IPS DF 4.7 (cell line): ENCODE results near the gene ABCG1.
"Not testable (repeated sequence)": the region's sequence is repeated elsewhere in the genome, so short reads cannot be mapped to it uniquely, and the experiment has no call there.

Experiments used
- DNase-seq: peaks from one replicate; pipeline ENCODE4 v3.0.0-alpha.2; 2013; ENCODE audit warnings: low spot score; ENCODE audit errors: extremely low read depth

The ABCG1 gene

DNA sequence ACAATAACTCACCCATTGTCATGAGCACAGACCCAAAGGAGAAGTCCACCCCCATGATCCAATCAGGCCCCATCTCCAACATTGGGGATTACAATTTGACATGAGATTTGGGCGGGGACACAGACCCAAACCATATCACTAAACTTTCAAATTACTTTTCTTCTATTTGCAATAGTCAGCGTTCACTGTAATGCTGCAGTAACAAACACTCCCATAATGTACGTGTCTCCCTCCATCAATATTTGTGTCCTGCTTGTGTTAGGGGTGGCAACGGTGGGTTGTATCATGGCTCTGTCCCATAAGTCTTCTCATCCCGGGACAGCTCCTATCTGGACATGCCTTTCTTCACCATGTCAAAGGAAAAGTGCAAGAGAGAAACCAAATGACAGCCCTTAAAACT is 70.0 kb downstream of the ABCG1 start:
- no peak for DNase-seq

DNA sequence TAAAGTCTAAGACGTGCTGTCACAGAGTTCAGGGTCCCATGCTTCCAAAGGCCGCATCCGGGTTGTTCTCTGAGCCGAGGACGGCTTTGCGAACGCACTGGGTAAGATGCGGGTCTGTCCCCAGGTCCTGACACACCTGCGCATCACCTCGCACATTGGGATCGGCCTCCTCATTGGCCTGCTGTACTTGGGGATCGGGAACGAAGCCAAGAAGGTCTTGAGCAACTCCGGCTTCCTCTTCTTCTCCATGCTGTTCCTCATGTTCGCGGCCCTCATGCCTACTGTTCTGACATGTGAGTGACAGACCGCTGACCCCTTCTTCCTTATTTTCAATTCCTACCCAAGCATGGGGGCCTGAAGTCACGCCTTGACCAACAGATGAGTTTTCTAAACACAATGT is 71.0 kb downstream of the ABCG1 start:
- no peak for DNase-seq

DNA sequence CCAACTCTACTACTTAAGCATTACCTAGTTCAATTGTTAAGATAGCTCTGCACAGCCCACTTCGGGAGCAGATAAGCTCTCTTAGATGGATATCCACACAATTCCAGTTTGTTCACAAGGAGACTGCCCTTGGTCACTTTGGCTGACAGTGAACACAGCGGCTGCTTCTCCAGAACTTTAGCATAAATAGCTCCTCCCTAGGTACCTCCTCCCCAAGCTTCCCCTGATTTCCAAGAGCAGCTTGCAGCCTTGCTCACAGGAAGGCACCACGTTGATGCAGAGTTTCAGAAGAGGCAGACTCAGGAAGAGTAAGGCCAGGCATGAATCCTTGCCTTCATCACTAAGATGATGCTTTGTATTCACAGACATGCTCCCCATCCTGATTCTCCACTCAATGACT is 71.6 kb downstream of the ABCG1 start:
- DNase-seq, result no peak

DNA sequence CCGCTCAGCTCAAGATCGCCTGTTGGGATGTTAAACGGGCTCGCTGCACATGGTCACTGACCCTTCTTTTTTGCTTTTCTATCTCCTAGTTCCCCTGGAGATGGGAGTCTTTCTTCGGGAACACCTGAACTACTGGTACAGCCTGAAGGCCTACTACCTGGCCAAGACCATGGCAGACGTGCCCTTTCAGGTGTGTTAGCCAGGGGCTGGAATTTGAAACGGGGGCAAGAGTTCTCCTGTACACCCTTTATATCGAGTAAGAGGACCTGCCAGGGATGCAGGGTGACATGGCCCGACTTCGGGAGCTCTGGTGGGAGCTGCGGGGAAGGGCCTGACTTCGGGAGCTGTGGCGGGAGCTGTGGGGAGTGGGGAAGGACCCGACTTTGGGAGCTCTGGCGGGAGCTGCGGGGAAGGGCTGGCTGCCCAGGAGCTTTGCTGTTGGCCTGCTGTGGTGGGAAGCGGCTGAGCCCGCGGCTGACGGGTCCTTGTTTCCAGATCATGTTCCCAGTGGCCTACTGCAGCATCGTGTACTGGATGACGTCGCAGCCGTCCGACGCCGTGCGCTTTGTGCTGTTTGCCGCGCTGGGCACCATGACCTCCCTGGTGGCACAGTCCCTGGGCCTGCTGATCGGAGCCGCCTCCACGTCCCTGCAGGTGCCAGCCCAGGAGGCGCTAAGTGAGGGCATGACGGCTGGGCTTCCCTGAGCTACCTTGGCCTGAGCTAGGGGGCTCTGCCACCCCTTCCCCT is 72.2 kb downstream of the ABCG1 start:
- DNase-seq, result no peak

DNA sequence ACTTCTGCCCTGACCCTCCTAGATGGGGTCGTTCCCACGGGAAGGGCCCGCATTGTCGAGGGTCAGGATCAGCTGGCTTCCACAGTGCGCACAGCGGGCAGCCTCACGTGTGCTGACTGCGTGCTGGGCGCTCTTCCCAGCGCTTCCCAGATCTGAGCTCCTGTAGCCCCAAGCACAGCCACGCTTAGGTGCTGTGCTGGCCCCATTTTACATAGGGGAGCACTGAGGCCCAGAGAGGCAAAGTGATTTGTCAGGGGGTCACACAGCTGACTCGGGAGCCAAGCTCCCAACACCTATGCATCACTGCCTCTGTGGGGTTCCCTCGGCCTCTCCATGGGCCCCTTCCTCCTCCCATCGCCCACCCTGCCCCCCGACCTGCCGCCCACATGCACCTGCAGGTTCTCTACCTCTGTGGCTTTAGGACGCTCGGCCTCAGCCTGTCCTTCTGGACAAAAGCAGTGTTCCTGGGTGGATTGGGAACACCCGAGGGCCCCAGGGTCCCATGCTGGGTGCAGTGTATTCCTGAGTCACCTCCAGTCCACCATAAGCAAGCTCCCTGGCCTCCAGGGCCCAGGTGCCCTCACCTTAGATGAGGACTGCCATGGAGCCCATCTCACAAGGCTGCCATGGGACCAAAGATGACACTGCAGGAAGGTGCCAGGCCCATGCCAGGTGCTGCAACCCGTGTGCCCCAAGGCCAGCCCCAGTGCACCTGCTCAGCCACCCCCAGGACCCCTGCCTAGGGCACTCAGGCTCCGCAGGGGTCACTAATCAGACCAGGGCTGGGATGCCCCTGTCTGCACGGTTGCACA is 73.0 kb downstream of the ABCG1 start:
- no peak for DNase-seq

DNA sequence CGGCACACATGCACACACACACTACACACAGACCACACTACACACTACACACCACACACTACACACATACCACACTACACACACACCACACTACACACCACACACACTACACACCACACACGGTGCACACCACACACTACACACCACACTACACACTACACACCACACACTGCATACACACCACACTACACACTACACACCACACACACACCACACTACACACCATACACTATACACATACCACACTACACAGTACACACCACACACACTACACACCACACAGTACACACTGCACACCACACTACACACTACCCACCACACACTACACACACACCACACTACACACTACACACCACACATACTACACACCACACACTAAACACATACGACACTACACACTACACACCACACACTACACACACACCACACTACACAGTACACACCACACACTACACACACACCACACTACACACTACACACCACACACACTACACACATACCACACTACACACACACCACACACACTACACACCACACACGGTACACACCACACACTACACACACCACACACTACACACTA is 73.7 kb downstream of the ABCG1 start:
- DNase-seq, result not testable (repeated sequence)

DNA sequence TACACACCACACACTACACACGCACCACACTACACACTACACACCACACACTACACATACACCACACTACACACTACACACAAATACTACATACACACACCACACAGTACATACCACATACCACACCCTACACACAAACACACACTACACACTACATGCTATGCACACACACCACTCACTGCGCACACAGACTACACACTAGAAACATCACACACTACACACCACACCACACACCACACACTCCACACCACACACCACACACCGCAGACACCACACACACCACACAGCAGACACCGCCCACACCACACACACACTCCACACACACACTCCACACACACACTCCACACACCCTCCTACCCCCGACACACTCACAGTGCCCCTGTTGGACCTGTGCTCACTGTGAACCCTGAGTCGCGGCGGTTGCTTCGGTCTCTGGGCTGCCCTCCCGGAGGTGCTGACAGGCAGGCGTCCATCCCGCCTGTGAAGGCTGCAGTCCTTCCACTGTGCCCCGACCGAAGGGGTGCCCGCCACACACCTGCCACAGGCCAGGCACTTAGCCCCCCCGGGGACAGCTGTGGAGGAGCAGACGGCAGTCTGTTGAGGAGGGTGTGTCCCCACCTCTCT is 74.8 kb downstream of the ABCG1 start:
- DNase-seq, result no peak

DNA sequence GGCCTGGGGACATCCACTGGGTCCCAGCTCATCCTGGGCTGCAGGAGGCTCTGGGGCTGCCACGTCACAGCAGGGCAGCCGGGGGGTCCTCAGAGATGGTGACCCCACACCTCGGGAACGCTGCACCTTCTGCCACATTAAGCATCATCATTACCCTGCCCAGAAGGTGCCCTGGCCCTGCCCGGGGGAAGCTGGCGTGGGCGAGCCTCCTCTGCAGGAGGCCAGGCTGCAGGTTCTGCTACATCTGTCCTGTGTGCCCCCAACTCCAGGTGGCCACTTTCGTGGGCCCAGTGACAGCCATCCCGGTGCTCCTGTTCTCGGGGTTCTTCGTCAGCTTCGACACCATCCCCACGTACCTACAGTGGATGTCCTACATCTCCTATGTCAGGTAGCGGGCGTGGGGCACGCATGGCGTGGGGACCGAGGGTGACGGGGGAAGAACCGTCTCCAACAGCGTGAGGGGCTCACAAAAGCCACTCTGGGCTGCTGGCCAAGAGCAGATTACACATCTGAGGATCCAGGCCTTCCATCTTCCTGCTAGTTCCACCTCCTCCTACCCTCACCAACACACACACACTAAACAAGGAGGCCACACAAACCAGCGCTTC is 75.4 kb downstream of the ABCG1 start:
- no peak for DNase-seq

DNA sequence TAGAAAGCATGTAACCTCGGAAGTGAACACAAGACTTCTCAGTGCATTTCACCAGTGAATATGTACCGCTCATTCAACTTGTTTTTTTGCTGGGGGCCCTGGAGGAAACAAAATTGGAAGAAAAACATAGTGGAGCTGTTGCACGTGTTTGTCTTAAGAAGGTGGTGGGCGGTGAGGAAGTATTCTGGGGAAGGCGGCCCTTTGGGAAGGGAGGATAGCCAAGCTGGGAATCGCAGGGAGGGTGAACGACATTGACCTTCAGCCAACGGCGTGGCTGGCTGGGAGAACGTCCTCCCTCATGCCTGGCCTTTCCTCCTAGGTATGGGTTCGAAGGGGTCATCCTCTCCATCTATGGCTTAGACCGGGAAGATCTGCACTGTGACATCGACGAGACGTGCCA is 76.9 kb downstream of the ABCG1 start:
- no peak for DNase-seq

DNA sequence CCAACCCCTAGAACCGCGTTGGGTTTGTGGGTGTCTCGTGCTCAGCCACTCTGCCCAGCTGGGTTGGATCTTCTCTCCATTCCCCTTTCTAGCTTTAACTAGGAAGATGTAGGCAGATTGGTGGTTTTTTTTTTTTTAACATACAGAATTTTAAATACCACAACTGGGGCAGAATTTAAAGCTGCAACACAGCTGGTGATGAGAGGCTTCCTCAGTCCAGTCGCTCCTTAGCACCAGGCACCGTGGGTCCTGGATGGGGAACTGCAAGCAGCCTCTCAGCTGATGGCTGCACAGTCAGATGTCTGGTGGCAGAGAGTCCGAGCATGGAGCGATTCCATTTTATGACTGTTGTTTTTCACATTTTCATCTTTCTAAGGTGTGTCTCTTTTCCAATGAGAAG is 77.6 kb downstream of the ABCG1 start:
- DNase-seq, result no peak

DNA sequence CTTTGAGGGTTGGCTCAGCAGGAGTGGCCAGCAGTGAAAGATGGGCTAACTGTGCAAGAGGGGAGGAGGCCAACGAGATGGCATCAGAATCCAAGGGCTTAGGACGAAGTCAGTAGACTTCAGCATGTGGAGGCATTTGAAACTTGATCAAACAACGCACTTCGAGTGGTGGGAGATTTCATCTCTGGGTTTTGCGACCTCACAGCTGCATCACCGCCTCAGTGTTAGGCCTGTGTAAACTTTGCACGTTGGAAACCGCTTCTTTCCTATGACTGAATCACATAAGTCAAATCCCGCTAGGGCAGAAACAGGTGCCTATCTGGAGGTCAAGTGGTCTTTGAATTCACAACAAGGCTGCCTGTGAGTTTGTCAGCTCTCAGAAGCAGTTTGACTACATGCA is 78.4 kb downstream of the ABCG1 start:
- DNase-seq, result no peak

DNA sequence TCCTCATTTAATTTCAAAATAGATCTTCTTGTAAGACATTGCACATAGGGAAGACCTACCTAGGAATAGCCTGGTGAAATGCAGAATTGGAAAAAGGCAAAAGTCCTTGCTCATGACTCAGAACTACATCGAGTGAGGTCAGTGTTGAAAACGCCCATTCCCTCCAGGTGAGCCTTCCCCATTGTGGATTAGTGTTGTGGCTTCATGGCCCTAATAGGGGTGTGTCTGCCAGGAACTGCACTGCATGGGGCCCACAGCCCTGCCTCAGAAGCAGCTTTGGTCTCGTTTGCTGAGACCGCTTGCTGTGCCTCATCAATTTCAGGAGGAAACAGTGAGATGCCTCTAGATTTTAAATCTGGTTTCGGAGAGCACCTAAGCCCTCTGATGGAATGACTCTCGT is 79.3 kb downstream of the ABCG1 start:
- DNase-seq, result no peak

DNA sequence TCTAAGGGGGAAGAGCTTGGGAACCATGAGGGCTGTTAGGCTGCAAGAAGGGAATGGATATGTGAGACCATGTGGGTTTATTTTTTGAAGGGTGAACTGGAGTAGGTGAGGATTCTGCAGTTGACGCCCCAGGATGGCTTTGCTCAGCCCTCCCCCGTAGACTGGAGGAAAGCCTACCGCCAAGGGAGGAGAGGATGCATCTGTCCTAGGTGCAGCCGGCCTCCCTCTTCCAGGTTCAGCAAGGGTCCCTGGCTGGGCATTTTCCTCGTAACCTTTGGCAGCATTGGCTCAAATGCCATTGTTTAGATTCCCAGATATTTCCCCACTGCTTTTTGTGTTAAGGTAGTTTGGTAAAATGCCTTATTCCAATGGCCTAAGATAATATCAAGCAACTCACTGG is 79.7 kb downstream of the ABCG1 start:
- DNase-seq, result no peak

DNA sequence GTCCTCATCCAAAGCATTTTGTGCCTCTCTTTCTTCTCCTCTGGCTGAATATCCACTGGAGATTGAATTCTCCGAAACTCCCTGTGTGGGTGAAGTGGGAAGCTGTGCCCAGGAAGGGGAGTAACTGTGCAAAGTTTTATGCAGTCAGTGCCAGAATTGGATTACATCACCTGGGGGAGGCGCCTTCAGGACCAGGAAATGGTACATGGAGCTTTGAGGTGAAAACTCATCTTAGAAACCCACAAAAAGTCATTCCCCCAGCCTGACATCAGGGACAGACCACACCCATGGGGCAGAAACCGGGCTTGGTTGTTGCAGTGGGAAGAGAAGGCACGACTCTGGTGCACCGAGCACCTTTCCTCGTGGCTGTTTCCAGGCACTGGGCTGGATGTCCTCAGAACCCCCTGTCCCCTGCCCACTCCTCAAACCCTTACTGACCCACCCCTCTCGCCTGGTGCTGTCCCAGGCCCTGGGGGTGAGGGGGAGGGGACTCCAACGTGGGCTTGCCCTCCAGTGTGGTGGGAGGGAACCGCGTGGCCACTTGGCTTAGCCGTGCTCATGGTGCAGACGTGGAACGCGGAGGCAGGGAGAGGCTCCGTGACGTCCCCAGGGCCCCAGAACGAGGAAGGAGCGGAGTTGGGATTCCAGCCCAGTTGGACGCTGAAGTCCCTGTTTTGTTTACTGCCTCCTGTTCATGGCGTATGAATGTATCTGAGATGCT is 80.5 kb downstream of the ABCG1 start:
- no peak for DNase-seq

DNA sequence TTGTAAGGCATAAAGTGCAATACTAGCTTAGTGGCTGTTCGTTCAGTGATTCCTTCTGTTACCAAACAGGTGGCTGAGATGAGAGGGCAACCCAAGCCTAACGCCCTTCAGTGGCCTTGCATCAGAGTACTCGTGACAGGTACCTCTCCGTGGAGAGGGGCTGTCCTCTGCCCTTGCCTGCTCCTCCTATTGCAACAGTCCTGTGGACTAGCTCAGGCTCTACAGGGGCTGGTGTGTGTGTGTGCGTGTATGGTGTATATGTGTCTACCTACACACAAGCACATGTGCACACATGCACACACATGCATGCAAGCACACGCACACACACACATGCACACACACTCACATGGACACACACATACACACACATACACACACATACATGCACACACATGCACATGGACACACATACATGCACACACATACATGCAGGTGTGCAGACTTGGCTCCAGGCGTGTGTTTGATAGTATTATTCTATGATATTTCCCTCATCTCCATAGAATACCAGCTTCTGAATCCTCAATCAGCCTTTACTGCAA is 81.2 kb downstream of the ABCG1 start:
- DNase-seq, result no peak

DNA sequence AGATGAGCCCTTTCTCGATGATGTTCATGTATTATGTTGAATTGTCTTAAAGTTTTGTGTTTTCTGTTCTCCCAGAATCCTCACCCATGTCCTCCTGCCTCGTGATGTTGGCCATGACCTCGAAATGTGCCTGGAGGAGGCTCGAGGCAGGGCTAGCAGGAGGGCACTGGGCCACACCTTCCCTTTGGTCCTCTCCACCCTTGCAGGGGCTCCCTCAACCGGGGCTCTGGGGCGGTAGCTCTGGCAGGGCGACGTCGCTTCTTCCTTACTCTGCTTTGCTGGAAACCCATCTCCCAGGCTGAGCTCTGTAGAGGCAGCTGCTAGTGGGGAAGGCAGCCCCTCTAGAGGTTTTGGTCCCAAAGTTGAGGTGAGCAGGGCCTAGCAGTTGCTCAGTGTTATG is 82.0 kb downstream of the ABCG1 start:
- DNase-seq, result no peak

DNA sequence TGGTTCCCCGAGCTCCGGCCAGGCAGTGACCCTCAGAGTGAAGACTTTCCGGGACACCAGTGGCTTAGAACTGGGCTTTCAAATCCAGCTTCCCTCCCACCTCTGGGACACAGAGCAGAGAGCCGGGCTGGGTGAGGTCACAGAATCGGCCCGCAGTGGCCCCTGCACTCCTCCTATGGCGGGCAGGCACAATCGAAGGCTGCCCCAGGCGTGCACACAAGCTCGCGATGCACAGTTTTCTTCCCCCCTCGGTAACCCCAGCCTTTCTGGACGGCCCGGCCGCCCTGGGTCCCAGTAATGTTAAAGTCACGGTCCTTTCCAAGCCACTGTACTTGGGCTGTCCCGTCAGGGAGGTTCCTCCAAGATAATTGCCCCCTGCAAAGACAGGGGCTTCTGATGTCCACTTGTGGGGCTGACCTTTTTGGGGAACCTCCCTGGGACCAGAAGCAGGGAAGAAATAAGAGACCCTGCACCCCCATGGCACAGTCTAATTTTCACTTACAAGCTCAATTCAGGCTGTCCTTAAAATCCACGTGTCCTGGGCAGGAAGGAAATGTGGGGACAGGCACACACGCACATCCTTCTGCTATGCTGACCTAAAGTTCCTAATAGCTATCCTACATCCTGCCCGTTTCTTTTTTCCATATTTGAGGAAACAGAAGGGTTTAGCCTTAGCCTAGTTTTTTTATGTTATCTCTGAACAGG is 82.6 kb downstream of the ABCG1 start:
- DNase-seq, result no peak

DNA sequence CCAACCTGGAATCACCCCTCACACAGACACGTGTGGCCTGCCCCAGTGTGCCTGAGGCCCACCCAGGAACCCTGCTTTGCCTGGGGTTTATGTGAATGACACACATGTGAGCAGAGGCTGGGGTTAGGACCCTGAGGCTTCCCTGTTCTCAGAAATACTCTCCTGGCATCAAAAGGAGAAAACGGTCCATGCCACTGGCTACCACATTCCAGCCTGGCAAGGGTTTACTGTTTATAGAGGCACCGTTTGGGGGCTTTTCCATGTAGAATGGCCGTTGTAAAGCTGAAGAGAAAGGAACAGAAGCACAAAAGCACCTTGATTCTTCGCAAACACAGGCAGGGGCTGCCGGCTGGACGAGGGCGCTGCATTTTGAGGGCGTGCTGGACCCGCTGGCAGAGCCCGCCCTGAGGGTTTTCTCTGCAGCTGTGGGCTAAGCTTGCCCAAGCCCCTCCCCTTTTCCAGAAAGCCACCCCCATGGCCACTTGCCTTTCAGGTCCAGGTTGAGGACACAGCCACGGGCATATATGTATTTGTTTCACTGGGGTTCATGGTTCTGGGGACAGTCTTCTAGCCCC is 83.2 kb downstream of the ABCG1 start:
- DNase-seq, result no peak

DNA sequence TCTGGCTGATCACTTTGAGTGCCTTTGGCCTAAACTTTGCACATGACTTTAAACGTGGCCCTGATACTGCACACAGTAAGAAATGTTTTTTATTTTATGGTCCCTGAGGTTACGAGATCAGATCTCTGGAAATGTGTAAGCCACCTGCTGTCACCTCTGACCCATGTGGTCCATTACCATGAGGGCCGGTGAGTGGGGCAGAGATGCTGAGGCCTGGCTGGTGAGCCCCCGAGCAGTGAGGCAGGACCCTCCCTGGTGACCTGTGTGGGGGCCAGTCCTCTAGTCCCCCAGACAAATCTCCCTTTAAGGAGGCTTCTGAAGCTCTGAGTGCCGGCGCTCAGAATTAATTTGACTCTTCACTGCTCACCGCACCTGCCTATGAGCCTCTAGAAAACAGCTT is 83.9 kb downstream of the ABCG1 start:
- no peak for DNase-seq

DNA sequence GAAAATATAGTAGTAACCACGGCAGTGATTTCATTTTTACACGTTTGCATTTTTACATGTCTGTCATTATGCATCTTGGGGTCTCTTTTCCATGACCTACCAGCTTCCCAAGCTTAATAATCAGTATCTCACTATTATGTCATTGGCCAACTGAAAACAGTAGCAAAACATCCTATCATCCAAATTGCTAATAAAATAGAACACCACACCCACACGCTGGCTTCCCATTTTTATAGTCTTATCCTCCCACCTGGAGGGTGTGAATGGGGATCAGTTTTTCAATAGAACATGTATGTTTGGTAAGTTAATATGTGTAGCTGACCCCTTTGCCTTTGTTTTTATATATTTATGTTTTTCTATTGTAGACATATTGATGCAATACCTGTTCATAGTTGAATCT is 84.5 kb downstream of the ABCG1 start:
- no peak for DNase-seq
